GM23338 (cell line): ENCODE measurements around the gene ATAD2B. TPM values are rescaled to one million over a fixed set of nuclear protein-coding genes. Genes with fewer than 3 reads are reported as not detected.

Experiments used
- ATAC-seq: fragments of 200-7000 bp; cut with Tn5 transposase; 3 replicates; pipeline ENCODE4 v1.9.1; 2020
- DNase-seq: peaks from one replicate; pipeline ENCODE4 v3.0.0-alpha.2; 2015; ENCODE audit warnings: low spot score
- H2AFZ ChIP-seq: fragments of 200-600 bp; sonication (generic); 2 replicates; pipeline ENCODE4 v1.8.0; 2016; ENCODE audit warnings: antibody characterized with exemption, mild to moderate bottlenecking, moderate library complexity
- H3F3A ChIP-seq: fragments of 200-600 bp; sonication (generic); replicated peaks from 2 replicates; pipeline ENCODE4 v1.8.0; 2017; ENCODE audit warnings: antibody characterized with exemption, mixed run types, low read depth
- H3K27ac ChIP-seq: fragments of 200-600 bp; sonication (generic); 2 replicates; pipeline ENCODE4 v1.6.1; 2016; ENCODE audit warnings: low read depth
- H3K27me3 ChIP-seq: fragments of 200-600 bp; sonication (generic); 2 replicates; pipeline ENCODE4 v1.8.0; 2016; ENCODE audit warnings: mild to moderate bottlenecking, mixed run types, moderate library complexity; ENCODE audit not compliant: insufficient read depth
- H3K36me3 ChIP-seq: fragments of 200-600 bp; sonication (generic); 2 replicates; pipeline ENCODE4 v1.8.0; 2016; ENCODE audit warnings: mild to moderate bottlenecking; ENCODE audit not compliant: insufficient read depth
- H3K4me1 ChIP-seq: fragments of 200-600 bp; sonication (generic); 2 replicates; pipeline ENCODE4 v1.8.0; 2016; ENCODE audit warnings: mild to moderate bottlenecking, moderate library complexity; ENCODE audit not compliant: insufficient read depth
- H3K4me2 ChIP-seq: fragments of 200-600 bp; sonication (generic); 2 replicates; pipeline ENCODE4 v1.7.1; 2017; ENCODE audit warnings: mixed run types
- H3K4me3 ChIP-seq: fragments of 200-600 bp; sonication (generic); 2 replicates; pipeline ENCODE4 v1.6.1; 2016; ENCODE audit warnings: mixed run types
- H3K79me2 ChIP-seq: fragments of 200-600 bp; sonication (generic); replicated peaks from 2 replicates; pipeline ENCODE4 v1.8.0; 2017; ENCODE audit warnings: mild to moderate bottlenecking; ENCODE audit not compliant: insufficient read depth
- H3K9me2 ChIP-seq: fragments of 200-600 bp; sonication (generic); 2 replicates; pipeline ENCODE4 v1.8.0; 2017; ENCODE audit not compliant: insufficient read depth
- H4K20me1 ChIP-seq: fragments of 200-600 bp; sonication (generic); replicated peaks from 2 replicates; pipeline ENCODE4 v1.8.0; 2017; ENCODE audit warnings: mild to moderate bottlenecking; ENCODE audit not compliant: insufficient read depth
- H3K27ac Mint-ChIP-seq: 2 replicates; pipeline ENCODE4 v1.8.0; 2020; ENCODE audit warnings: inconsistent platforms, mild to moderate bottlenecking, moderate library complexity, mixed read lengths
- H3K27me3 Mint-ChIP-seq: 3 replicates; pipeline ENCODE4 v1.8.0; 2022; ENCODE audit warnings: low read depth, mild to moderate bottlenecking, moderate library complexity, mixed read lengths, inconsistent platforms; ENCODE audit not compliant: insufficient read depth, poor library complexity
- H3K36me3 Mint-ChIP-seq: 3 replicates; pipeline ENCODE4 v1.8.0; 2021; ENCODE audit warnings: low read depth, mild to moderate bottlenecking, inconsistent platforms, moderate library complexity, mixed read lengths
- H3K4me1 Mint-ChIP-seq: 3 replicates; pipeline ENCODE4 v1.8.0; 2020; ENCODE audit warnings: mild to moderate bottlenecking, inconsistent platforms, mixed read lengths
- H3K4me3 Mint-ChIP-seq: 3 replicates; pipeline ENCODE4 v1.8.0; 2021; ENCODE audit warnings: moderate library complexity, mild to moderate bottlenecking, inconsistent platforms, mixed read lengths
- H3K9me3 Mint-ChIP-seq: 3 replicates; pipeline ENCODE4 v1.8.0; 2020; ENCODE audit warnings: moderate library complexity, mild to moderate bottlenecking, inconsistent platforms, mixed read lengths
- CREB1 ChIP-seq: fragments of 250-450 bp; sonication (Bioruptor Pico); IDR thresholded peaks from 2 replicates; pipeline ENCODE4 v1.5.0; 2020; ENCODE audit warnings: low read depth, mild to moderate bottlenecking, moderate library complexity
- EZH2 ChIP-seq: fragments of 200-600 bp; sonication (generic); IDR thresholded peaks from one replicate; pipeline ENCODE4 v1.8.0; 2017; ENCODE audit warnings: antibody characterized with exemption, mild to moderate bottlenecking, low read depth; ENCODE audit not compliant: unreplicated experiment
- EZH2phosphoT487 ChIP-seq: fragments of 200-600 bp; sonication (generic); IDR thresholded peaks from one replicate; pipeline ENCODE4 v1.8.1; 2018; ENCODE audit warnings: antibody characterized with exemption; ENCODE audit not compliant: unreplicated experiment
- JUNB ChIP-seq: IDR thresholded peaks from one replicate; pipeline ENCODE4 v1.6.1; 2016; ENCODE audit warnings: antibody characterized with exemption; ENCODE audit not compliant: unreplicated experiment
- NANOG ChIP-seq: IDR thresholded peaks from 2 replicates; pipeline ENCODE4 v1.6.1; 2016; ENCODE audit warnings: antibody characterized with exemption, borderline replicate concordance
- POLR2AphosphoS5 ChIP-seq: IDR thresholded peaks from 2 replicates; pipeline ENCODE4 v1.6.1; 2016; ENCODE audit warnings: antibody characterized with exemption, low read depth
- STAT1 ChIP-seq: IDR thresholded peaks from one replicate; pipeline ENCODE4 v1.6.1; 2016; ENCODE audit warnings: antibody characterized with exemption; ENCODE audit not compliant: unreplicated experiment
- ZNF114 ChIP-seq: fragments of 250-450 bp; sonication (Bioruptor Pico); IDR thresholded peaks from 2 replicates; pipeline ENCODE4 v1.5.0; 2020; ENCODE audit warnings: mild to moderate bottlenecking, moderate library complexity
- ZNF331 ChIP-seq: fragments of 250-450 bp; sonication (Bioruptor Pico); IDR thresholded peaks from 2 replicates; pipeline ENCODE4 v1.5.0; 2020; ENCODE audit warnings: low read depth, mild to moderate bottlenecking, moderate library complexity
- polyA plus RNA-seq: library from polyadenylated mRNA; unstranded; fragments of >200 nt; fragmentation: Nextera tagmentation; extraction: Ambion mirVana; gene quantifications from 2 replicates; pipeline ENCODE4 v1.2.1, GENCODE V29; 2016
- total RNA-seq: library from RNA; depleted of rRNA; stranded (reverse); fragments of >200 nt; shearing (Covaris generic); gene quantifications from 2 replicates; pipeline ENCODE4 v1.2.3, GENCODE V29; 2014
- TF ChIP-seq, protein P1 (sequence below), 2 experiments: fragments of 200-600 bp in 1 of 2; sonication (generic) in 1 of 2; conservative IDR thresholded peaks; 2 replicates each; pipeline versions ENCODE4 v1.5.1 to v1.6.1; 2016 to 2017; ENCODE audit warnings: antibody characterized with exemption in 2 of 2, low read depth in 2 of 2, mild to moderate bottlenecking in 2 of 2, moderate library complexity in 1 of 2
- TF ChIP-seq, protein P2 (sequence below): IDR thresholded peaks from 2 replicates; pipeline ENCODE4 v1.6.1; 2016; ENCODE audit warnings: antibody characterized with exemption
- TF ChIP-seq, protein P3 (sequence below): fragments of 250-450 bp; sonication (Bioruptor Pico); IDR thresholded peaks from 2 replicates; pipeline ENCODE4 v1.5.0; 2020; ENCODE audit warnings: mild to moderate bottlenecking, moderate library complexity
- TF ChIP-seq, protein P4 (sequence below): IDR thresholded peaks from one replicate; pipeline ENCODE4 v1.6.1; 2018; ENCODE audit warnings: antibody characterized with exemption; ENCODE audit not compliant: unreplicated experiment

The ATAD2B gene
- total and polyA plus RNA-seq, 2 experiments from 2014 or later = 12.4 to 19.3 TPM

DNA sequence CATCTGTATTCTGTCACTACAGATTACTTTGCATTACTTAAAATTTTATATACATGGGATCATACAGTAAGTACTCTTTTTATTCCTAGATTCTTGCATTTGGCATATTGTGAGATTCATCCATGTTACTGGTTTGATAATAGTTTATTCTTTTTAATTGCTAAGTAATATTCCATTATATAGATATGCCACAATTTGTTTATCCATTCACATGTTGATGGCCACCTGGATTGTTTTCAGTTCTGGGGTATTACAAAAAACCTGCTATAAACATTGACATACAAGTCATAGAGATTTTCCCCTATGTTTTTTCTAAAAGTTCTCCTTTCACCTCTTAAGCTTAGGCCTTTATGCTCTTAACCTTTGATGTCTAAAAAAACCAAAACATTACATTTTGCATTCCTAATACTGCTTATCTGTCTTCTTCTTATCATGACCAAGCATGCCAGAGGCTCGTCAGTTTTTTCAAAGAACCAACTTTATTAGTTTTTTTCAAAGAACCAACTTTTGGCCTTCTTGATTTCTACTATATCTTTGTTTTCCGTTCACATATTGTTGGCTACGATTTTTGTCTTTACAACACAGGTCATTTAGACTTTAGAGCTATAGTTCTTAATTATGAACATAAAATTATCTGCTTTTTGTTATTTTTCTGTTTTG is 86.9 kb downstream of the ATAD2B start:
- no peaks in the 10 kb centered on the region for H3K27me3 ChIP-seq
- Mint-ChIP-seq H3K27ac (no peak overlapping the region), H3K4me1 (peaks cover 9% of the 10 kb centered on the region), H3K27me3 (peaks cover 4% of the 10 kb centered on the region), H3K36me3 (peaks cover 38% of the 10 kb centered on the region), H3K9me3 (peaks cover 24% of the 10 kb centered on the region; the same call in 2 of the 3 replicates), H3K4me3 (no peak overlapping the region)
- H2AFZ ChIP-seq = no peak overlapping the region
- H3K9me2 ChIP-seq = no peaks in the 10 kb centered on the region
- no peak overlapping the region for H3K27ac ChIP-seq
- no peaks in the 10 kb centered on the region for H3K4me1 ChIP-seq
- H3K79me2 ChIP-seq = no peaks in the 10 kb centered on the region
- no peak for ATAC-seq
- no peaks in the 10 kb centered on the region for H3F3A ChIP-seq
- no peak for TF ChIP-seq CREB1
- no peak for TF ChIP-seq ZNF114 (CRISPR knock-in tag)
- no peak for TF ChIP-seq EZH2phosphoT487
- TF ChIP-seq NANOG = no peak
- TF ChIP-seq, protein P1, sequence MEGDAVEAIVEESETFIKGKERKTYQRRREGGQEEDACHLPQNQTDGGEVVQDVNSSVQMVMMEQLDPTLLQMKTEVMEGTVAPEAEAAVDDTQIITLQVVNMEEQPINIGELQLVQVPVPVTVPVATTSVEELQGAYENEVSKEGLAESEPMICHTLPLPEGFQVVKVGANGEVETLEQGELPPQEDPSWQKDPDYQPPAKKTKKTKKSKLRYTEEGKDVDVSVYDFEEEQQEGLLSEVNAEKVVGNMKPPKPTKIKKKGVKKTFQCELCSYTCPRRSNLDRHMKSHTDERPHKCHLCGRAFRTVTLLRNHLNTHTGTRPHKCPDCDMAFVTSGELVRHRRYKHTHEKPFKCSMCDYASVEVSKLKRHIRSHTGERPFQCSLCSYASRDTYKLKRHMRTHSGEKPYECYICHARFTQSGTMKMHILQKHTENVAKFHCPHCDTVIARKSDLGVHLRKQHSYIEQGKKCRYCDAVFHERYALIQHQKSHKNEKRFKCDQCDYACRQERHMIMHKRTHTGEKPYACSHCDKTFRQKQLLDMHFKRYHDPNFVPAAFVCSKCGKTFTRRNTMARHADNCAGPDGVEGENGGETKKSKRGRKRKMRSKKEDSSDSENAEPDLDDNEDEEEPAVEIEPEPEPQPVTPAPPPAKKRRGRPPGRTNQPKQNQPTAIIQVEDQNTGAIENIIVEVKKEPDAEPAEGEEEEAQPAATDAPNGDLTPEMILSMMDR (conservative IDR thresholded peaks at IDR 0.05; ENCODE audit: low read depth in 2 of 2) = no peak
- TF ChIP-seq, protein P2, sequence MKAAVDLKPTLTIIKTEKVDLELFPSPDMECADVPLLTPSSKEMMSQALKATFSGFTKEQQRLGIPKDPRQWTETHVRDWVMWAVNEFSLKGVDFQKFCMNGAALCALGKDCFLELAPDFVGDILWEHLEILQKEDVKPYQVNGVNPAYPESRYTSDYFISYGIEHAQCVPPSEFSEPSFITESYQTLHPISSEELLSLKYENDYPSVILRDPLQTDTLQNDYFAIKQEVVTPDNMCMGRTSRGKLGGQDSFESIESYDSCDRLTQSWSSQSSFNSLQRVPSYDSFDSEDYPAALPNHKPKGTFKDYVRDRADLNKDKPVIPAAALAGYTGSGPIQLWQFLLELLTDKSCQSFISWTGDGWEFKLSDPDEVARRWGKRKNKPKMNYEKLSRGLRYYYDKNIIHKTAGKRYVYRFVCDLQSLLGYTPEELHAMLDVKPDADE = no peak
- TF ChIP-seq ZNF331 (CRISPR knock-in tag) = no peak
- TF ChIP-seq, protein P3, sequence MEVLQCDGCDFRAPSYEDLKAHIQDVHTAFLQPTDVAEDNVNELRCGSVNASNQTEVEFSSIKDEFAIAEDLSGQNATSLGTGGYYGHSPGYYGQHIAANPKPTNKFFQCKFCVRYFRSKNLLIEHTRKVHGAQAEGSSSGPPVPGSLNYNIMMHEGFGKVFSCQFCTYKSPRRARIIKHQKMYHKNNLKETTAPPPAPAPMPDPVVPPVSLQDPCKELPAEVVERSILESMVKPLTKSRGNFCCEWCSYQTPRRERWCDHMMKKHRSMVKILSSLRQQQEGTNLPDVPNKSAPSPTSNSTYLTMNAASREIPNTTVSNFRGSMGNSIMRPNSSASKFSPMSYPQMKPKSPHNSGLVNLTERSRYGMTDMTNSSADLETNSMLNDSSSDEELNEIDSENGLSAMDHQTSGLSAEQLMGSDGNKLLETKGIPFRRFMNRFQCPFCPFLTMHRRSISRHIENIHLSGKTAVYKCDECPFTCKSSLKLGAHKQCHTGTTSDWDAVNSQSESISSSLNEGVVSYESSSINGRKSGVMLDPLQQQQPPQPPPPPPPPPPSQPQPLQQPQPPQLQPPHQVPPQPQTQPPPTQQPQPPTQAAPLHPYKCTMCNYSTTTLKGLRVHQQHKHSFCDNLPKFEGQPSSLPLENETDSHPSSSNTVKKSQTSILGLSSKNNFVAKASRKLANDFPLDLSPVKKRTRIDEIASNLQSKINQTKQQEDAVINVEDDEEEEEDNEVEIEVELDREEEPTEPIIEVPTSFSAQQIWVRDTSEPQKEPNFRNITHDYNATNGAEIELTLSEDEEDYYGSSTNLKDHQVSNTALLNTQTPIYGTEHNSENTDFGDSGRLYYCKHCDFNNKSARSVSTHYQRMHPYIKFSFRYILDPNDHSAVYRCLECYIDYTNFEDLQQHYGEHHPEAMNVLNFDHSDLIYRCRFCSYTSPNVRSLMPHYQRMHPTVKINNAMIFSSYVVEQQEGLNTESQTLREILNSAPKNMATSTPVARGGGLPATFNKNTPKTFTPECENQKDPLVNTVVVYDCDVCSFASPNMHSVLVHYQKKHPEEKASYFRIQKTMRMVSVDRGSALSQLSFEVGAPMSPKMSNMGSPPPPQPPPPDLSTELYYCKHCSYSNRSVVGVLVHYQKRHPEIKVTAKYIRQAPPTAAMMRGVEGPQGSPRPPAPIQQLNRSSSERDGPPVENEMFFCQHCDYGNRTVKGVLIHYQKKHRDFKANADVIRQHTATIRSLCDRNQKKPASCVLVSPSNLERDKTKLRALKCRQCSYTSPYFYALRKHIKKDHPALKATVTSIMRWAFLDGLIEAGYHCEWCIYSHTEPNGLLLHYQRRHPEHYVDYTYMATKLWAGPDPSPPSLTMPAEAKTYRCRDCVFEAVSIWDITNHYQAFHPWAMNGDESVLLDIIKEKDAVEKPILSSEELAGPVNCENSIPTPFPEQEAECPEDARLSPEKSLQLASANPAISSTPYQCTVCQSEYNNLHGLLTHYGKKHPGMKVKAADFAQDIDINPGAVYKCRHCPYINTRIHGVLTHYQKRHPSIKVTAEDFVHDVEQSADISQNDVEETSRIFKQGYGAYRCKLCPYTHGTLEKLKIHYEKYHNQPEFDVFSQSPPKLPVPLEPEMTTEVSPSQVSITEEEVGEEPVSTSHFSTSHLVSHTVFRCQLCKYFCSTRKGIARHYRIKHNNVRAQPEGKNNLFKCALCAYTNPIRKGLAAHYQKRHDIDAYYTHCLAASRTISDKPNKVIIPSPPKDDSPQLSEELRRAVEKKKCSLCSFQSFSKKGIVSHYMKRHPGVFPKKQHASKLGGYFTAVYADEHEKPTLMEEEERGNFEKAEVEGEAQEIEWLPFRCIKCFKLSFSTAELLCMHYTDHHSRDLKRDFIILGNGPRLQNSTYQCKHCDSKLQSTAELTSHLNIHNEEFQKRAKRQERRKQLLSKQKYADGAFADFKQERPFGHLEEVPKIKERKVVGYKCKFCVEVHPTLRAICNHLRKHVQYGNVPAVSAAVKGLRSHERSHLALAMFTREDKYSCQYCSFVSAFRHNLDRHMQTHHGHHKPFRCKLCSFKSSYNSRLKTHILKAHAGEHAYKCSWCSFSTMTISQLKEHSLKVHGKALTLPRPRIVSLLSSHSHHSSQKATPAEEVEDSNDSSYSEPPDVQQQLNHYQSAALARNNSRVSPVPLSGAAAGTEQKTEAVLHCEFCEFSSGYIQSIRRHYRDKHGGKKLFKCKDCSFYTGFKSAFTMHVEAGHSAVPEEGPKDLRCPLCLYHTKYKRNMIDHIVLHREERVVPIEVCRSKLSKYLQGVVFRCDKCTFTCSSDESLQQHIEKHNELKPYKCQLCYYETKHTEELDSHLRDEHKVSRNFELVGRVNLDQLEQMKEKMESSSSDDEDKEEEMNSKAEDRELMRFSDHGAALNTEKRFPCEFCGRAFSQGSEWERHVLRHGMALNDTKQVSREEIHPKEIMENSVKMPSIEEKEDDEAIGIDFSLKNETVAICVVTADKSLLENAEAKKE = no peak
- no peak for TF ChIP-seq JUNB
- TF ChIP-seq, protein P4, sequence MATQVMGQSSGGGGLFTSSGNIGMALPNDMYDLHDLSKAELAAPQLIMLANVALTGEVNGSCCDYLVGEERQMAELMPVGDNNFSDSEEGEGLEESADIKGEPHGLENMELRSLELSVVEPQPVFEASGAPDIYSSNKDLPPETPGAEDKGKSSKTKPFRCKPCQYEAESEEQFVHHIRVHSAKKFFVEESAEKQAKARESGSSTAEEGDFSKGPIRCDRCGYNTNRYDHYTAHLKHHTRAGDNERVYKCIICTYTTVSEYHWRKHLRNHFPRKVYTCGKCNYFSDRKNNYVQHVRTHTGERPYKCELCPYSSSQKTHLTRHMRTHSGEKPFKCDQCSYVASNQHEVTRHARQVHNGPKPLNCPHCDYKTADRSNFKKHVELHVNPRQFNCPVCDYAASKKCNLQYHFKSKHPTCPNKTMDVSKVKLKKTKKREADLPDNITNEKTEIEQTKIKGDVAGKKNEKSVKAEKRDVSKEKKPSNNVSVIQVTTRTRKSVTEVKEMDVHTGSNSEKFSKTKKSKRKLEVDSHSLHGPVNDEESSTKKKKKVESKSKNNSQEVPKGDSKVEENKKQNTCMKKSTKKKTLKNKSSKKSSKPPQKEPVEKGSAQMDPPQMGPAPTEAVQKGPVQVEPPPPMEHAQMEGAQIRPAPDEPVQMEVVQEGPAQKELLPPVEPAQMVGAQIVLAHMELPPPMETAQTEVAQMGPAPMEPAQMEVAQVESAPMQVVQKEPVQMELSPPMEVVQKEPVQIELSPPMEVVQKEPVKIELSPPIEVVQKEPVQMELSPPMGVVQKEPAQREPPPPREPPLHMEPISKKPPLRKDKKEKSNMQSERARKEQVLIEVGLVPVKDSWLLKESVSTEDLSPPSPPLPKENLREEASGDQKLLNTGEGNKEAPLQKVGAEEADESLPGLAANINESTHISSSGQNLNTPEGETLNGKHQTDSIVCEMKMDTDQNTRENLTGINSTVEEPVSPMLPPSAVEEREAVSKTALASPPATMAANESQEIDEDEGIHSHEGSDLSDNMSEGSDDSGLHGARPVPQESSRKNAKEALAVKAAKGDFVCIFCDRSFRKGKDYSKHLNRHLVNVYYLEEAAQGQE = no peak
- TF ChIP-seq STAT1 = no peak
- no peak for TF ChIP-seq EZH2
- no peak for TF ChIP-seq POLR2AphosphoS5
- no peaks in the 10 kb centered on the region for H4K20me1 ChIP-seq
- no peak overlapping the region for H3K4me2 ChIP-seq
- H3K4me3 ChIP-seq = no peak overlapping the region
- no peaks in the 10 kb centered on the region for H3K36me3 ChIP-seq
- DNase-seq = no peak
